ENCODE data around the gene IL25.
A peak's percentile ranks its signal among the peaks of the same experiment; 100 is the strongest.

IL25 gene

DNA sequence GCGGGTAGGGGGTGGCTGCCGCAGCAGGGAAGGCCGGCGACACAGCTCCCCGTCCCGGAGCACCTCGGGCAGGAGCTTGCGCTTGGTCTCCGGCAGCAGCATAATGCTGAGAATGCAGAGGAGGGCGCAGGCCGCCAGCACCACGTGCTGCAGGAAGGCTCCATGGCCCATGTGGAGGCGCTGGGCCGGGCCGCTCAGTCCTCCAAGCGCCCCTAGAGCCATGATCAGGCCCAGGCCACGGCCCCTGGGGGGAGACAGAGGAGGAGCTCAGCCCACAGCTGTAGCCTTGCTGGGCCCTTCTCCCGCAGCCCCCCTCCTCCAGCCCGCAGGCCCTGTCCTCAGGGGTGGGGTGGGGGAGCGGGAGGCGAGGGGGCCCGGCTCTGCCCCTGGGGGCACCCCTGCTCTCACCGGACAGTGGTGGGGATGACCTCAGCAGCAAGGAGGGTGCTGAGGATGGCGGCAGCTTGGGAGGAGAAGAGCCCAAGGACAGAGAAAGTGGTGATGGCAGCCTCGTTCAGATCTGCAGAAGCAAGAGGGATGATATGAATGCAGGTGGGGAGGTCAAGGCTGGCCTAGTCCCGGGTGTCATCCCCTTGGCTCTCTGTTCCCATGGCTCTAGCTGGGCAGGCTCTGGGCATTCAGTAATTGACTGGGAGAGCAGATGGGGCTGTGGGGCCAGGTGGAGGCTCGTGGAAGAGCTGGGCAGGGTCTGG, 25.8 kb upstream of the IL25 start:
- no peak for DNase-seq
- Histone ChIP-seq H3K4me1 (peaks cover 3% of the 10 kb centered on the region; the same call in 1 of the 2 replicates), H3K36me3 (no peaks in the 10 kb centered on the region), H3K9me3 (no peaks in the 10 kb centered on the region), H3K4me3 (ENCODE audit: low read depth, low read length) (no peak overlapping the region), H3K27me3 (no peaks in the 10 kb centered on the region; the same call in 1 of the 2 replicates)
- TF ChIP-seq, protein P1, sequence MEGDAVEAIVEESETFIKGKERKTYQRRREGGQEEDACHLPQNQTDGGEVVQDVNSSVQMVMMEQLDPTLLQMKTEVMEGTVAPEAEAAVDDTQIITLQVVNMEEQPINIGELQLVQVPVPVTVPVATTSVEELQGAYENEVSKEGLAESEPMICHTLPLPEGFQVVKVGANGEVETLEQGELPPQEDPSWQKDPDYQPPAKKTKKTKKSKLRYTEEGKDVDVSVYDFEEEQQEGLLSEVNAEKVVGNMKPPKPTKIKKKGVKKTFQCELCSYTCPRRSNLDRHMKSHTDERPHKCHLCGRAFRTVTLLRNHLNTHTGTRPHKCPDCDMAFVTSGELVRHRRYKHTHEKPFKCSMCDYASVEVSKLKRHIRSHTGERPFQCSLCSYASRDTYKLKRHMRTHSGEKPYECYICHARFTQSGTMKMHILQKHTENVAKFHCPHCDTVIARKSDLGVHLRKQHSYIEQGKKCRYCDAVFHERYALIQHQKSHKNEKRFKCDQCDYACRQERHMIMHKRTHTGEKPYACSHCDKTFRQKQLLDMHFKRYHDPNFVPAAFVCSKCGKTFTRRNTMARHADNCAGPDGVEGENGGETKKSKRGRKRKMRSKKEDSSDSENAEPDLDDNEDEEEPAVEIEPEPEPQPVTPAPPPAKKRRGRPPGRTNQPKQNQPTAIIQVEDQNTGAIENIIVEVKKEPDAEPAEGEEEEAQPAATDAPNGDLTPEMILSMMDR (IDR thresholded peaks at IDR 0.05; ENCODE audit: low read depth, low read length), result no peak

DNA sequence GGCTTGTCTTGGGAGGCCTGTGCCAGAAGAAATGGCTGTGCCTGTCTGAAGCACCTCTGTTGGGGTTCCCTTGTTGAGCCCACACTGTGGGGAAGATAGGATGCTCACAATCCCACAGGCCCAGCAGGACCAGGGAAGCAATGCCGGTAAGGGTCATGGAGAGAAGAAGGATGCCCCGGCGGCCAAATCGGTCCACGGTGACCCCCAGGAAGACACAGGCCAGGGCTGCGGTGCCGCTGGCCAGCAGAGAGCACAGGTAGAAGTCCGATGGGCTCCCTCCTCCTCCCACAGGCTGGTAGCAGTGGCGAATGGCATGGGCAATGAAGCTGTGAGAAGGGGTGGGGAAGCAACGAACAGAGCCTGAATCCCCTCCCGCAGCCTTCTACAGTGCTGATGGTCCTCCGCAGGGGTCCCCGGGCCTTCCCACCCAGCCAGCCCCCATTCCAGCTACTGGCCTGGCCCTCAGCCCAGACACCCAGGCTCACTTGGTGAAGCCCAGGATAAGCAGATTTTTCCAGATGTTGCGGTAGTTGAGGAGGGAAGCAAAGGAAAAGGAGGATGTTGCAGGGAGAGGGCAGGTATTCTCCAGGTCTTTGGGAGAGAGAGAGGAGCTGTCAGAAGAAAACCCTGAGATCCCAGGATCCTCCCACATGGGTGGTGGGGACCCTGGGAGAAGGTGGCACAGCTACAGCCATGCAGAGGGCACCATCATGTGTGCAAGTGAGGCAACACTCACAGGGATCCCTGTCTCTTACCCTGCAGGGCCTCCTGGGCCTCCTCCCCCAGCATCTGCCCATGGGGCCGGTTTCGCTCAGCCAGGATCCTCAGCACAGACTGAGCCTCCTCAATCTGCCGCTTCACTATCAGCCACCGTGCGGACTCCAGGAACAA, 25.0 kb upstream of the IL25 start:
- Histone ChIP-seq H3K36me3 (no peaks in the 10 kb centered on the region), H3K4me3 (ENCODE audit: low read depth, low read length) (no peak overlapping the region), H3K4me1 (peaks cover 3% of the 10 kb centered on the region; the same call in 1 of the 2 replicates), H3K9me3 (no peaks in the 10 kb centered on the region), H3K27me3 (no peaks in the 10 kb centered on the region; the same call in 1 of the 2 replicates)
- DNase-seq, result no peak
- TF ChIP-seq, protein P1 (IDR thresholded peaks at IDR 0.05; ENCODE audit: low read depth, low read length), result no peak

DNA sequence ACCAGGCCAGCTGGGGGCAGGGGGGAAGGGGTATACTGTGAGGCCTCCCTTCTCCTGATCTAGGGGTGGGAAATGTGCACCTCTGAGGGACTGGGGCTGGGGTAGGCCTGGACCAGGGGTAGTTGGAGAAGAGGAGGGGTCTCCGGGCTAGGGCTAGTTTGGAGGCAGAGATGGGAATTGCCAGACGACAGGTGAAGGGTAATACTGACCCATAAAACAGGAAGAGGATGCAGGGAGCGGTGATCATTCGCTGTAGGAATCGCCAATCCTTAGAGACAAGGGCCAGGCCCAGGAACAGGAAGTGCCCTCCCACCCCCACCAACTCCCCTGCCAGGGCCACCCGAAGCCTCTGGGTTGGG, 24.3 kb upstream of the IL25 start:
- H3K36me3 ChIP-seq, result no peaks in the 10 kb centered on the region
- TF ChIP-seq, protein P1 (IDR thresholded peaks at IDR 0.05; ENCODE audit: low read depth, low read length), result no peak
- H3K9me3 ChIP-seq, result no peaks in the 10 kb centered on the region
- no peaks in the 10 kb centered on the region for H3K27me3 ChIP-seq
- no peak for DNase-seq
- H3K4me1 ChIP-seq, result peaks cover 3% of the 10 kb centered on the region; the same call in 1 of the 2 replicates
- H3K4me3 ChIP-seq (ENCODE audit: low read depth, low read length), result no peak overlapping the region

DNA sequence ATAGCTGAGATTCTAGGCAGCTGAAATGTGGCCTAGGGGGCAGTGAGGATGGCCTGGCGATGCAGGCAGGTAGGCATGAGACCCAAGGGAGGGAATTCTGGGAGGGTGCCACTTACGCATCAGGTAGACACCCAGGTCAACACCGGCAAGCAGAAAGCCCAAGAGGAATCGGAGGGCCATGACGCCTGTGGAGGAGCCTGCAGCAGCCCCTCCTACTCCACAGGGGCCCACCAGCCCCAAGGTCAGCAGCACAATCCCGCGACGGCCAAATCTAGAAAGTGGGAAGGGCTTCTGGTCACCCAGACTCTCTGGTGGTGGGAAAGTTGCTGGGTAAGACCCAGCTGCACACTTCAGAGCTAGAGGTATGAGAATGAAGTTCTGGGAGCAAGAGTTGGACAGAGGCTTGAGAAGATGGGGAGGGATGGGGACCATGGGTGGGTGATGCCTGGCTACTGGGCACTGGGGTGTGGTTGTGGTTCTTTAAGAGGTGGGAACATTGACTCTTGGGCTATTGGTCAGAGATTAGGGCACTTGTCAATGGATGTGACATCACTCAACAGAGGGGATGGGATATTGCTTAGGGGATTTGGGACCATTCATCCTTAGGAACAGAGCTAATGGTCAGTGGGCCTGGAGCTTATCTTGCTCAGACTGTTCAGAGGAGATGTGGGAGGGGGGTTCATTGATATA, 23.3 kb upstream of the IL25 start:
- Histone ChIP-seq H3K36me3 (no peaks in the 10 kb centered on the region), H3K9me3 (no peaks in the 10 kb centered on the region), H3K27me3 (no peaks in the 10 kb centered on the region), H3K4me1 (peaks cover 3% of the 10 kb centered on the region; the same call in 1 of the 2 replicates), H3K4me3 (ENCODE audit: low read depth, low read length) (no peak overlapping the region)
- TF ChIP-seq, protein P1 (IDR thresholded peaks at IDR 0.05; ENCODE audit: low read depth, low read length), result no peak
- no peak for DNase-seq

DNA sequence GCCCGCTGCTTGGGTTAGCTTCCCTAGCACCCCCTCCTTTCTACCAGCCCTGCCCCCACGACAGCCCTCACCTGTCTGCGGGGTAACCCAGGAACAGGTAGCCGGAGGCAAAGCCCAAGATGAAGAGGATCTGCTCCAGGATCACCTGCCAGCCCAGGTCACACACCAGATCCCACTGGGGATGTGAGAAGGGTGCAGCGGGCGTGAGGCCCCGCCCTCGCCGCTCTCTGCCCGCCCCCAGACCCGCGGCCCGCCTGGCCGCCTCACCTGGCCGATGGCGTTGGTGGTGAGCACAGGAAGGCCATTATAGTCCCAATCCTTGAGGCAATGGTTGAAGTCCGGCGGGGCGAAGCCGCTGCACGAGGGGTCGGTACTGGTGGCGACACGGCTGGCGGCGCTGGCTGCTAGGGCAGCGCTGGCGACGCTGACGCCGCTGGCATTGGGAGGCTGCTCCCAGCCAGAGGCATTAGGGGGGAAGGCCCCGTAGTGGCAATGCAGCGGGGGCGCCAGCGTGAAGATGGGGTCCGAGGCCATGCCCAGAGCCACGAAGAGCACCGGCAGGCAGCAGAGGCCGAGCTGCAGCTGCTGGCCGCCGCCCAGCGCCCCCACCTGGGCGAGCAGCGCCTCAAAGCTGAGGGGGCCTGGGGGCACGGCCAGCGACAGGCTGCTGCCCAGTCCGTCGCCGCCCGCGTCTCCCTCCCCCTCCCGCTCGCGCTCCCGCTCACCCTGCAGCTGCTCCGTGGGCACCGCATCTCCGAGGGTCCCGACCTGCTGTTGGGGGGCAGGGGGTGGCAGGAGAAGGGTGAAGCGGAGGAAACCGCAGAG, 20.7 kb upstream of the IL25 start:
- peak; percentile 45 for DNase-seq
- peak overlapping the region; percentile 54 for H3K4me3 ChIP-seq (ENCODE audit: low read depth, low read length)
- TF ChIP-seq, protein P1 (IDR thresholded peaks at IDR 0.05; ENCODE audit: low read depth, low read length), result peak; percentile 16; the same call in 1 of the 2 replicates

More for the DNA sequence above, 20.7 kb upstream of the IL25 start:
- Histone ChIP-seq H3K4me1 (peaks cover 3% of the 10 kb centered on the region; the same call in 1 of the 2 replicates), H3K9me3 (no peaks in the 10 kb centered on the region), H3K27me3 (no peaks in the 10 kb centered on the region), H3K36me3 (no peaks in the 10 kb centered on the region)

Measured in BE2C (cell line).